IMR-90 (cell line): ENCODE measurements around the gene SPAG9.

Source experiments
- BHLHE40 ChIP-seq: fragments of 150-350 bp; IDR thresholded peaks from 2 replicates; pipeline ENCODE4 v1.6.1; 2016; ENCODE audit warnings: mild to moderate bottlenecking, low read depth, low read length
- MXI1 ChIP-seq: IDR thresholded peaks from 2 replicates; pipeline ENCODE4 v1.6.1; 2012; ENCODE audit warnings: low read depth, mild to moderate bottlenecking, low read length, moderate library complexity, borderline replicate concordance
- POLR2A ChIP-seq: IDR thresholded peaks from 2 replicates; pipeline ENCODE4 v1.6.1; 2012; ENCODE audit warnings: mild to moderate bottlenecking, low read depth, low read length
- RAD21 ChIP-seq: IDR thresholded peaks from 2 replicates; pipeline ENCODE4 v1.6.1; 2012; ENCODE audit warnings: low read length, improper control_type of control experiment
- TF ChIP-seq, protein P1 (sequence below): conservative IDR thresholded peaks from 2 replicates; pipeline ENCODE4 v1.5.1; 2012; ENCODE audit warnings: mild to moderate bottlenecking, low read depth, low read length, improper control_type of control experiment

DNA sequence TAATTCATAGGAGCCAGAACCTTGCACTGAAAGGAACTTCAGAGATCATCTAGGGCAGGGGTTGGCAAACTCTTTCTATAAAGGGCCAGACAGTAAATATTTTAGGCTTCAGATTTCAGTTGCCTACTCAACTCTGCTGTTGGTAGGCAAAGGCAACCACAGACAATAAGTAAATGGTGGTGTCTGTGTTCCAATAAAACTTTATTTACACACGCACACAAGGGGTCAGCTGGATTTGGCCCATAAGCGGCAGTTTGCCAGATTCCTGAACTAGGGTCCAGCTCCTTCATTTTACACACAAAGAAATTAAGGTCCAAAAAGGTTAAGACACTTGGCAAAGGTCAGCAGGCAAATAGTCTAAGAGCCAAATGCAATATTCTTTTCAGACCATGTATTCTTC lies 107.3 kb downstream of the SPAG9 start:
- no peak for TF ChIP-seq POLR2A
- no peak for TF ChIP-seq MXI1
- TF ChIP-seq RAD21: no peak
- TF ChIP-seq, protein P1, sequence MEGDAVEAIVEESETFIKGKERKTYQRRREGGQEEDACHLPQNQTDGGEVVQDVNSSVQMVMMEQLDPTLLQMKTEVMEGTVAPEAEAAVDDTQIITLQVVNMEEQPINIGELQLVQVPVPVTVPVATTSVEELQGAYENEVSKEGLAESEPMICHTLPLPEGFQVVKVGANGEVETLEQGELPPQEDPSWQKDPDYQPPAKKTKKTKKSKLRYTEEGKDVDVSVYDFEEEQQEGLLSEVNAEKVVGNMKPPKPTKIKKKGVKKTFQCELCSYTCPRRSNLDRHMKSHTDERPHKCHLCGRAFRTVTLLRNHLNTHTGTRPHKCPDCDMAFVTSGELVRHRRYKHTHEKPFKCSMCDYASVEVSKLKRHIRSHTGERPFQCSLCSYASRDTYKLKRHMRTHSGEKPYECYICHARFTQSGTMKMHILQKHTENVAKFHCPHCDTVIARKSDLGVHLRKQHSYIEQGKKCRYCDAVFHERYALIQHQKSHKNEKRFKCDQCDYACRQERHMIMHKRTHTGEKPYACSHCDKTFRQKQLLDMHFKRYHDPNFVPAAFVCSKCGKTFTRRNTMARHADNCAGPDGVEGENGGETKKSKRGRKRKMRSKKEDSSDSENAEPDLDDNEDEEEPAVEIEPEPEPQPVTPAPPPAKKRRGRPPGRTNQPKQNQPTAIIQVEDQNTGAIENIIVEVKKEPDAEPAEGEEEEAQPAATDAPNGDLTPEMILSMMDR: no peak
- TF ChIP-seq BHLHE40: no peak
